ENCODE measurements around the gene MAGI1.

The MAGI1 gene

GRCh38 chr3:65619888-65620287 is 418.8 kb downstream of the MAGI1 start:
- Histone ChIP-seq H2BK15ac (ENCODE audit: low read depth, poor library complexity, severe bottlenecking) (no peak overlapping the region), H3K36me3 (ENCODE audit: control insufficient read depth in 1 of 2, insufficient read depth in 2 of 2, low read depth in 1 of 2, low read length in 2 of 2) (peaks cover 0 to 5% of the 10 kb centered on the region in 2 experiments), H3K9me3 (ENCODE audit: control insufficient read depth, low read length) (no peaks in the 10 kb centered on the region), H3K4me2 (ENCODE audit: low read length, poor library complexity, severe bottlenecking) (no peak overlapping the region), H4K91ac (ENCODE audit: low read length) (no peak overlapping the region), H2AFZ (ENCODE audit: low read depth, low read length) (no peak overlapping the region), H3K27ac (ENCODE audit: low read length, poor library complexity, severe bottlenecking) (no peak overlapping the region), H2BK120ac (ENCODE audit: low read depth, low read length) (no peak overlapping the region), H3K4me3 (ENCODE audit: insufficient read depth in 1 of 2, low read depth in 1 of 2, low read length in 2 of 2) (no peak overlapping the region), H2BK12ac (ENCODE audit: low read length in 2 of 2) (no peak overlapping the region), H4K8ac (ENCODE audit: low read length) (no peak overlapping the region), H3K18ac (ENCODE audit: low read depth in 1 of 2, low read length in 2 of 2) (no peak overlapping the region), H3K4me1 (ENCODE audit: control insufficient read depth, insufficient read depth, low read depth, low read length) (no peaks in the 10 kb centered on the region), H3K9ac (ENCODE audit: low read length) (no peak overlapping the region), H3K4ac (ENCODE audit: low read depth in 1 of 2, low read length in 2 of 2) (no peak overlapping the region), H2AK5ac (ENCODE audit: low read length, severe bottlenecking) (no peak overlapping the region), H3K23ac (ENCODE audit: low read length in 2 of 2) (no peak overlapping the region), H3K14ac (ENCODE audit: low read length in 2 of 2) (no peak overlapping the region), H2BK5ac (ENCODE audit: low read depth, low read length, poor library complexity, severe bottlenecking) (no peak overlapping the region), H3K27me3 (ENCODE audit: control insufficient read depth in 1 of 2, insufficient read depth in 1 of 2, low read length in 2 of 2) (no peaks in the 10 kb centered on the region), H3K79me1 (replicated peaks; ENCODE audit: low read length, poor library complexity, severe bottlenecking) (peaks cover 2% of the 10 kb centered on the region)
- no CpG with 5 or more reads among the region's 1 CpG for whole genome bisulfite sequencing
- DNase-seq: no peak

- H3K4me1 ChIP-seq (ENCODE audit: control insufficient read depth, insufficient read depth, low read depth, low read length): no peaks in the 10 kb centered on the region
- WGBS: 38% methylated on average over 5 of the region's 5 CpGs
Measured at GRCh38 chr3:65619451-65619881, 419.3 kb downstream of the MAGI1 start.

DNA sequence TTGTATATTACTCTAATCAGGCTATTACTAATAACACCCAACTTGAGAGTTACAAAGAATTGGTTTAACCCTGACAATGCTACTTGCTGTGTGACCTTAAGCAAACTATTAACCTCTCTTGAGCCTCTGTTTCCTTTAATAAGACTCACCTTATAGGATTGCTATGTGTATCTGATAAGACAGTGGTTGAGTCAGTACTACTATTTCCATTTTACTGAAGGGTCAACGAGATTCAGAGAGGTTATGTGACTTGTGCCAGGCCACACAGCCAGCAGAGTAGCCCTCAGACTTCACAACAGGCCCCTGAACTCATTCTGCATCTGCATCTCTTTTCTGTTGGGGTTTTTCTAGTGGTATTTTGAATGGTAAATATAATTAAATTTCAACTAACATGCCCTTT is 420.1 kb downstream of the MAGI1 start:
- Histone ChIP-seq H2BK120ac (ENCODE audit: low read depth, low read length) (no peak overlapping the region), H3K9me3 (ENCODE audit: control insufficient read depth, low read length) (no peaks in the 10 kb centered on the region), H2AFZ (ENCODE audit: low read depth, low read length) (no peak overlapping the region), H3K79me1 (replicated peaks; ENCODE audit: low read length, poor library complexity, severe bottlenecking) (peaks cover 2% of the 10 kb centered on the region), H3K9ac (ENCODE audit: low read length) (no peak overlapping the region), H3K4me2 (ENCODE audit: low read length, poor library complexity, severe bottlenecking) (no peak overlapping the region), H3K27ac (ENCODE audit: low read length, poor library complexity, severe bottlenecking) (no peak overlapping the region), H3K36me3 (ENCODE audit: control insufficient read depth in 1 of 2, insufficient read depth in 2 of 2, low read depth in 1 of 2, low read length in 2 of 2) (peaks cover 0 to 5% of the 10 kb centered on the region in 2 experiments), H4K91ac (ENCODE audit: low read length) (no peak overlapping the region), H3K18ac (ENCODE audit: low read depth in 1 of 2, low read length in 2 of 2) (no peak overlapping the region), H4K8ac (ENCODE audit: low read length) (no peak overlapping the region), H2BK15ac (ENCODE audit: low read depth, poor library complexity, severe bottlenecking) (no peak overlapping the region), H3K4me3 (ENCODE audit: insufficient read depth in 1 of 2, low read depth in 1 of 2, low read length in 2 of 2) (no peak overlapping the region), H2AK5ac (ENCODE audit: low read length, severe bottlenecking) (no peak overlapping the region), H3K14ac (ENCODE audit: low read length in 2 of 2) (no peak overlapping the region), H3K4ac (ENCODE audit: low read depth in 1 of 2, low read length in 2 of 2) (no peak overlapping the region), H2BK12ac (ENCODE audit: low read length in 2 of 2) (no peak overlapping the region), H3K4me1 (ENCODE audit: control insufficient read depth, insufficient read depth, low read depth, low read length) (no peaks in the 10 kb centered on the region), H3K23ac (ENCODE audit: low read length in 2 of 2) (no peak overlapping the region), H2BK5ac (ENCODE audit: low read depth, low read length, poor library complexity, severe bottlenecking) (no peak overlapping the region), H3K27me3 (ENCODE audit: control insufficient read depth in 1 of 2, insufficient read depth in 1 of 2, low read length in 2 of 2) (no peaks in the 10 kb centered on the region)
- no peak for DNase-seq
- WGBS: no CpG with 5 or more reads among the region's 1 CpG

More at GRCh38 chr3:65619451-65619881, 419.3 kb downstream of the MAGI1 start:
- Histone ChIP-seq H3K4ac (ENCODE audit: low read depth in 1 of 2, low read length in 2 of 2) (no peak overlapping the region), H3K23ac (ENCODE audit: low read length in 2 of 2) (no peak overlapping the region), H3K79me1 (replicated peaks; ENCODE audit: low read length, poor library complexity, severe bottlenecking) (peaks cover 2% of the 10 kb centered on the region), H2AFZ (ENCODE audit: low read depth, low read length) (no peak overlapping the region), H4K8ac (ENCODE audit: low read length) (no peak overlapping the region), H4K91ac (ENCODE audit: low read length) (no peak overlapping the region), H2BK120ac (ENCODE audit: low read depth, low read length) (no peak overlapping the region), H2AK5ac (ENCODE audit: low read length, severe bottlenecking) (no peak overlapping the region), H2BK5ac (ENCODE audit: low read depth, low read length, poor library complexity, severe bottlenecking) (no peak overlapping the region), H3K14ac (ENCODE audit: low read length in 2 of 2) (no peak overlapping the region), H3K9ac (ENCODE audit: low read length) (no peak overlapping the region), H3K4me2 (ENCODE audit: low read length, poor library complexity, severe bottlenecking) (no peak overlapping the region), H2BK15ac (ENCODE audit: low read depth, poor library complexity, severe bottlenecking) (no peak overlapping the region), H3K9me3 (ENCODE audit: control insufficient read depth, low read length) (no peaks in the 10 kb centered on the region), H3K27ac (ENCODE audit: low read length, poor library complexity, severe bottlenecking) (no peak overlapping the region), H3K27me3 (ENCODE audit: control insufficient read depth in 1 of 2, insufficient read depth in 1 of 2, low read length in 2 of 2) (no peaks in the 10 kb centered on the region), H2BK12ac (ENCODE audit: low read length in 2 of 2) (no peak overlapping the region), H3K18ac (ENCODE audit: low read depth in 1 of 2, low read length in 2 of 2) (no peak overlapping the region), H3K4me3 (ENCODE audit: insufficient read depth in 1 of 2, low read depth in 1 of 2, low read length in 2 of 2) (no peak overlapping the region), H3K36me3 (ENCODE audit: control insufficient read depth in 1 of 2, insufficient read depth in 2 of 2, low read depth in 1 of 2, low read length in 2 of 2) (peaks cover 0 to 5% of the 10 kb centered on the region in 2 experiments)
- peak; percentile 56 for DNase-seq

- Histone ChIP-seq H3K9me3 (ENCODE audit: control insufficient read depth, low read length) (no peaks in the 10 kb centered on the region), H2AFZ (ENCODE audit: low read depth, low read length) (no peak overlapping the region), H3K4me2 (ENCODE audit: low read length, poor library complexity, severe bottlenecking) (no peak overlapping the region), H3K79me1 (replicated peaks; ENCODE audit: low read length, poor library complexity, severe bottlenecking) (peaks cover 2% of the 10 kb centered on the region), H2BK12ac (ENCODE audit: low read length in 2 of 2) (peak overlapping the region in 1 of 2 experiments; percentile 11), H3K23ac (ENCODE audit: low read length in 2 of 2) (no peak overlapping the region), H3K4me3 (ENCODE audit: insufficient read depth in 1 of 2, low read depth in 1 of 2, low read length in 2 of 2) (no peak overlapping the region), H3K14ac (ENCODE audit: low read length in 2 of 2) (no peak overlapping the region), H3K27me3 (ENCODE audit: control insufficient read depth in 1 of 2, insufficient read depth in 1 of 2, low read length in 2 of 2) (no peaks in the 10 kb centered on the region), H2BK120ac (ENCODE audit: low read depth, low read length) (no peak overlapping the region), H4K91ac (ENCODE audit: low read length) (no peak overlapping the region), H2BK15ac (ENCODE audit: low read depth, poor library complexity, severe bottlenecking) (no peak overlapping the region), H3K4me1 (ENCODE audit: control insufficient read depth, insufficient read depth, low read depth, low read length) (no peaks in the 10 kb centered on the region), H3K27ac (ENCODE audit: low read length, poor library complexity, severe bottlenecking) (no peak overlapping the region), H3K4ac (ENCODE audit: low read depth in 1 of 2, low read length in 2 of 2) (no peak overlapping the region), H3K9ac (ENCODE audit: low read length) (no peak overlapping the region), H4K8ac (ENCODE audit: low read length) (no peak overlapping the region), H3K36me3 (ENCODE audit: control insufficient read depth in 1 of 2, insufficient read depth in 2 of 2, low read depth in 1 of 2, low read length in 2 of 2) (peaks cover 0 to 5% of the 10 kb centered on the region in 2 experiments), H3K18ac (ENCODE audit: low read depth in 1 of 2, low read length in 2 of 2) (no peak overlapping the region), H2AK5ac (ENCODE audit: low read length, severe bottlenecking) (no peak overlapping the region), H2BK5ac (ENCODE audit: low read depth, low read length, poor library complexity, severe bottlenecking) (no peak overlapping the region)
- WGBS: 95% methylated on average over 5 of the region's 6 CpGs
- DNase-seq: no peak
Measured at GRCh38 chr3:65617787-65618186, 420.9 kb downstream of the MAGI1 start.
